AG04450 (cell line): Measurements from ENCODE around the gene LGALS8. TPM values are rescaled to one million over a fixed set of nuclear protein-coding genes. Genes with fewer than 3 reads are reported as not detected.

Experiments
- CTCF ChIA-PET: fragments of 300-600, 350-600 bp; formaldehyde crosslinking; extraction: SDS; loops from one replicate; lab custom pipeline; 2022; ENCODE audit warnings: antibody characterized with exemption, inconsistent platforms; lab: Charles Lee
- POLR2A ChIA-PET: fragments of 350-600 bp; formaldehyde crosslinking; extraction: SDS; loops from one replicate; lab custom pipeline; 2021; ENCODE audit warnings: antibody characterized with exemption, inconsistent platforms; lab: Yijun Ruan, JAX
- DNase-seq: peaks from one replicate; pipeline ENCODE4 v3.0.0-alpha.2; 2011; ENCODE audit warnings: low read depth, low spot score
- H3K27ac ChIP-seq: one replicate; pipeline ENCODE4 v1.5.1; 2012; ENCODE audit warnings: low read depth, low read length, control low read depth
- H3K27me3 ChIP-seq: one replicate; pipeline ENCODE4 v1.6.0; 2012; ENCODE audit warnings: low read length; ENCODE audit not compliant: control insufficient read depth, insufficient read depth
- H3K4me3 ChIP-seq: 2 replicates; pipeline ENCODE4 v1.5.1; 2011; ENCODE audit warnings: mild to moderate bottlenecking, low read depth, low read length, control low read depth
- H3K9me3 ChIP-seq: 2 replicates; pipeline ENCODE4 v1.5.1; 2012; ENCODE audit warnings: low read length; ENCODE audit not compliant: control insufficient read depth, insufficient read depth
- CTCF ChIP-seq: IDR thresholded peaks from 2 replicates; pipeline ENCODE4 v1.5.1; 2011; ENCODE audit warnings: low read depth, low read length, control low read depth, inconsistent platforms
- polyA plus RNA-seq: library from polyadenylated mRNA; depleted of rRNA; stranded (reverse); fragments of >200 nt; gene quantifications from 2 replicates; pipeline ENCODE4 v1.2.3, GENCODE V29; 2011

LGALS8 gene
- polyA plus RNA-seq, 1 experiment, result 82.4 TPM

DNA sequence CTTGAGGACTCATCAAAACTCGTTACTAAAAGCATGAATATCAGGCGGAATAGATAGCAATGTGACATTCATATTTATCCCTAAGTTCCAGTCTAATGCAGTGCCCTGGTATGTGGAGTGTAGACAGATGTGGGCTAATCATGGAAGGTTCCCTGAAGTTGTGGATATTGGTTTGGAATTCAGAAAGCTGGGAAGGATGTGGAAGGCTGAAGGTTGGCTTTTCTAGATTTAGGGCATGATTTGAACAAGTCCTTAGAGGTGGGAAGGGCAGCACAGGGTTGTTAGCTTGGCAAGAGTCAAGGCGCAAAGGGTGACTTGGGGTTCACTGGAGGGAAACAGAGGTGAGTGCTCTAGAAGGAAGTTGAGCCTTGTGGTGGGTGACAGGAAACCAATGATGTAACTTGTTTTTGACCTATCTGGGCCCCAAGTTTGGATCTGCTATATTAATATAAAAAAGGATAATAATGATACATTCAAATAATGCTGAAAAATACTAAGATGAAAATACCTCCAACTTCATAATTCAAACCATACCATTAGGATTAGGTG lies 21.9 kb downstream of the LGALS8 start:
- POLR2A ChIA-PET, result no interaction called here
- H3K4me3 ChIP-seq, result no peak overlapping the region
- no peak for TF ChIP-seq CTCF
- no peak for DNase-seq
- no peaks in the 10 kb centered on the region for H3K27me3 ChIP-seq
- CTCF ChIA-PET, result no interaction called here
- no peaks in the 10 kb centered on the region for H3K9me3 ChIP-seq
- no peak overlapping the region for H3K27ac ChIP-seq

GRCh38 chr1:236548452-236548851 lies 24.7 kb downstream of the LGALS8 start:
- no peaks in the 10 kb centered on the region for H3K27me3 ChIP-seq
- ChIA-PET POLR2A (no interaction called here), CTCF (no interaction called here)
- DNase-seq, result no peak
- no peak overlapping the region for H3K27ac ChIP-seq
- TF ChIP-seq CTCF, result no peak
- no peaks in the 10 kb centered on the region for H3K9me3 ChIP-seq
- H3K4me3 ChIP-seq, result no peak overlapping the region

- Histone ChIP-seq H3K27me3 (no peaks in the 10 kb centered on the region), H3K27ac (no peak overlapping the region), H3K4me3 (no peak overlapping the region), H3K9me3 (no peaks in the 10 kb centered on the region)
- no peak for DNase-seq
- TF ChIP-seq CTCF, result no peak
- ChIA-PET POLR2A (no interaction called here), CTCF (interaction anchor here (0.6 to 1.1 kb wide), 2 partner anchors 62 to 449 kb away, joined by 3 read pairs; no protein-coding TSS in a partner anchor)
Measured at GRCh38 chr1:236550961-236551851, 27.4 kb downstream of the LGALS8 start.

DNA sequence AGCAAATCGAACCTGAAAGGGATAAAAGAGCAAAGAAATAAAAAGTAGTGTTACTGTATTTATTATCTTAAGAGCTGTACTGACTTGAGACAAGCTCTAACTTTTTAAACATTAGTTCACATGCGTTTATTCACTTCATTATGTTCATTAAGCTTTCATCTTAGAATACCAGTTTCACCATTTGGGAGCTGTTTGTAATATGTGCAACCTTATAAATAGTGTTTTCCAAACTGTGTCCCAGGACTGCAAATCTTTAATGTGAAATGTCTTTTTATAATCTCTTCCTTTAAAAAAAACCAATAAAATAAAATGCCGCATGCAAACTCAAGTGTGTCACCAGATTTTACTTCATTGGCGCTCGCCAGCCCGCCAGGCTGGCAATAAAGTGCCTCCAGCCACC lies 28.3 kb downstream of the LGALS8 start:
- Histone ChIP-seq H3K27me3 (no peaks in the 10 kb centered on the region), H3K4me3 (no peak overlapping the region), H3K9me3 (no peaks in the 10 kb centered on the region), H3K27ac (no peak overlapping the region)
- TF ChIP-seq CTCF, result no peak
- no peak for DNase-seq
- POLR2A ChIA-PET, result no interaction called here
- CTCF ChIA-PET, result interaction anchor here (0.6 to 1.1 kb wide), 2 partner anchors 63 to 450 kb away, joined by 3 read pairs; no protein-coding TSS in a partner anchor

- Histone ChIP-seq H3K27me3 (no peaks in the 10 kb centered on the region), H3K4me3 (no peak overlapping the region), H3K9me3 (no peaks in the 10 kb centered on the region), H3K27ac (no peak overlapping the region)
- no peak for DNase-seq
- ChIA-PET POLR2A (no interaction called here), CTCF (no interaction called here)
- no peak for TF ChIP-seq CTCF
Measured at GRCh38 chr1:236552901-236553300, 29.1 kb downstream of the LGALS8 start.
